ENCODE data around the gene ARL10. TPM values are rescaled to one million over a fixed set of nuclear protein-coding genes. Genes with fewer than 3 reads are reported as not detected.
A peak's percentile ranks its signal among the peaks of the same experiment; 100 is the strongest.

The ARL10 gene
- total RNA-seq, 1 experiment from 2014 or later = 5.8 TPM

DNA sequence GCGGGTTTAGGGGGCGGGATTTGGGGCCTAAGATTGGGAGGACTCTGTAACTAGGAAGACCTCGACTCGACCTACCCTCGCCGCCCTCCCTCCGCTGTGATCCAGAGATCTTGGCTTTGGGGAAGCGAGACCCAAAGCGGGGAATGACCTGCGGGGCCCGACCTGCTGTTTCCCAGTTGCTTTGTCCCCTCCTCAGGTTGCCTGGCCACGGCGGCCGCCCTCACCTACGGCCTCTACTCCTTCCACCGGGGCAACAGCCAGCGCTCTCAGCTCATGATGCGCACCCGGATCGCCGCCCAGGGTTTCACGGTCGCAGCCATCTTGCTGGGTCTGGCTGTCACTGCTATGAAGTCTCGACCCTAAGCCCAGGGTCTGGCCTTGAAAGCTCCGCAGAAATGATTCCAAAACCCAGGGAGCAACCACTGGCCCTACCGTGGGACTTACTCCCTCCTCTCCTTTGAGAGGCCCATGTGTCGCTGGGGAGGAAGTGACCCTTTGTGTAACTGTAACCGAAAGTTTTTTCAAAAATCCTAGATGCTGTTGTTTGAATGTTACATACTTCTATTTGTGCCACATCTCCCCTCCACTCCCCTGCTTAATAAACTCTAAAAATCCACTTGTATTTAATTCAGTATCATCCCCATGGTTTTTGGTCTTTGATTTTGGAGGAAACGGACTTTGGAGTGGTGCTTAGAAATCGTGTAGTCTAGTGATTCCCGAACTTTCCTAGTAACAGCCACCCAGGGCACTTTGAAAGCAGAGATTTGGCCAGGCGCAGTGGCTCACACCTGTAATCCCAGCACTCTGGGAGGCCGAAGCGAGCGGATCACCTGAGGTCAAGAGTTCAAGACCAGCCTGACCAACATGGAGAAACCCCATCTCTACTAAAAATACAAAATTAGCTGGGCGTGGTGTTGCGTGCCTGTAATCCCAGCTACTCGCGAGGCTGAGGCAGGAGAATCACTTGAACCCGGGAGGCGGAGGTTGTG lies 24.1 kb downstream of the ARL10 start:
- Histone ChIP-seq H3K9me3 (ENCODE audit: low read length) (no peaks in the 10 kb centered on the region), H3K79me2 (ENCODE audit: low read length) (peaks cover 59% of the 10 kb centered on the region), H3K4me3 (ENCODE audit: low read length) (peak overlapping the region; percentile 88), H3K9me2 (replicated peaks; ENCODE audit: insufficient read depth, low read length) (no peaks in the 10 kb centered on the region), H3K4me2 (ENCODE audit: low read depth, low read length, poor library complexity, severe bottlenecking) (peak overlapping the region; percentile 90), H3K27ac (ENCODE audit: low read length) (peak overlapping the region; percentile 80), H2AFZ (ENCODE audit: low read length) (peak overlapping the region; percentile 33; the same call in 1 of the 2 replicates), H3K4me1 (ENCODE audit: low read length) (peaks cover 25% of the 10 kb centered on the region), H3K9ac (ENCODE audit: low read length) (peak overlapping the region; percentile 89), H3K36me3 (ENCODE audit: insufficient read depth, low read length) (peaks cover 31% of the 10 kb centered on the region), H3K27me3 (ENCODE audit: low read length) (no peaks in the 10 kb centered on the region), H4K20me1 (ENCODE audit: insufficient read depth, low read depth, low read length) (peaks cover 26% of the 10 kb centered on the region)
- DNase-seq = no peak

DNA sequence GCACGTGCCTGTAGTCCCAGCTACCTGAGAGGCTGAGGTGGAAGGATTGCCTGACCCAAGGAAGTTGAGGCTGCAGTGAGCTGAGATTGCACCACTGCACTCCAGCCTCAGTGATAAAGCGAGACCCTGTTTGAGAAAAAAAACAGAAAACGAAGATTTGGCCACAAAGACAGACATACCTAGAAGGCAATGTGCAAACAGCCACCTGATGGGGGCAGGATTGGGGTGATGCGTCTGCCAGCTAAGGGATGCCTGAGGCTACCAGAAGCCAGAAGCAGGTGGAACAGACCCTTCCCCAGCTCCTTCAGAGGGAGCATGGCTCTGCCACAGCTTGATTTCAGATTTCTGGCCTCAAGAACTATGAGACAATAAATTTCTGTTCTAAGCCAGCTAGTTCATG lies 26.2 kb downstream of the ARL10 start:
- Histone ChIP-seq H3K9me2 (replicated peaks; ENCODE audit: insufficient read depth, low read length) (no peaks in the 10 kb centered on the region), H3K27ac (ENCODE audit: low read length) (no peak overlapping the region), H2AFZ (ENCODE audit: low read length) (no peak overlapping the region), H3K4me1 (ENCODE audit: low read length) (peaks cover 20% of the 10 kb centered on the region), H4K20me1 (ENCODE audit: insufficient read depth, low read depth, low read length) (peaks cover 10% of the 10 kb centered on the region), H3K9me3 (ENCODE audit: low read length) (no peaks in the 10 kb centered on the region), H3K4me2 (ENCODE audit: low read depth, low read length, poor library complexity, severe bottlenecking) (no peak overlapping the region), H3K79me2 (ENCODE audit: low read length) (peaks cover 43% of the 10 kb centered on the region), H3K27me3 (ENCODE audit: low read length) (no peaks in the 10 kb centered on the region), H3K36me3 (ENCODE audit: insufficient read depth, low read length) (peaks cover 11% of the 10 kb centered on the region), H3K9ac (ENCODE audit: low read length) (no peak overlapping the region), H3K4me3 (ENCODE audit: low read length) (no peak overlapping the region)
- no peak for DNase-seq

DNA sequence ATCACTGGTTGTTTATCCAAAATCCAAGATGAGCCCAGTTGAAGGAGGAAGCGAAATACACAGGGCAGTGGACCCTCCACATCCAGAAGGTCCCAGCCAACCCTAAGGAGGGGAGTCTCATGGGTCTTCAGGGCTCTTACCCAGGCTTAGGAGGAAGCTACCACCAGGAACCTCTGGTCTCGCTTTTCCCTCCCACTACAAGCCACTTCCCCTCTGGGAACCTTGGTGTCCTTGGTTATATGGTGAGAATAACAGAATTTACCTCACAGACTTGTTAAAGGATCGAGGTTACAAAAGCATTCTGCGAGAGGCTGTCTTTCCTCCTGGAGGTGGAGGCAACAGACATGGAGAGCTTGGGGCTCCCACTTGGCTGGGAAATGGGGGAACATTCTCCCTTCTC lies 26.7 kb downstream of the ARL10 start:
- H3K4me2 ChIP-seq (ENCODE audit: low read depth, low read length, poor library complexity, severe bottlenecking) = no peak overlapping the region
- peaks cover 6% of the 10 kb centered on the region; the same call in 1 of the 2 replicates for H3K36me3 ChIP-seq (ENCODE audit: insufficient read depth, low read length)
- DNase-seq = no peak
- peaks cover 5% of the 10 kb centered on the region for H4K20me1 ChIP-seq (ENCODE audit: insufficient read depth, low read depth, low read length)
- peaks cover 38% of the 10 kb centered on the region for H3K79me2 ChIP-seq (ENCODE audit: low read length)
- no peaks in the 10 kb centered on the region for H3K27me3 ChIP-seq (ENCODE audit: low read length)
- H3K4me1 ChIP-seq (ENCODE audit: low read length) = peaks cover 15% of the 10 kb centered on the region
- H3K9me2 ChIP-seq (replicated peaks; ENCODE audit: insufficient read depth, low read length) = no peaks in the 10 kb centered on the region
- no peak overlapping the region for H3K9ac ChIP-seq (ENCODE audit: low read length)
- no peaks in the 10 kb centered on the region for H3K9me3 ChIP-seq (ENCODE audit: low read length)
- no peak overlapping the region for H2AFZ ChIP-seq (ENCODE audit: low read length)
- H3K27ac ChIP-seq (ENCODE audit: low read length) = no peak overlapping the region
- H3K4me3 ChIP-seq (ENCODE audit: low read length) = no peak overlapping the region

DNA sequence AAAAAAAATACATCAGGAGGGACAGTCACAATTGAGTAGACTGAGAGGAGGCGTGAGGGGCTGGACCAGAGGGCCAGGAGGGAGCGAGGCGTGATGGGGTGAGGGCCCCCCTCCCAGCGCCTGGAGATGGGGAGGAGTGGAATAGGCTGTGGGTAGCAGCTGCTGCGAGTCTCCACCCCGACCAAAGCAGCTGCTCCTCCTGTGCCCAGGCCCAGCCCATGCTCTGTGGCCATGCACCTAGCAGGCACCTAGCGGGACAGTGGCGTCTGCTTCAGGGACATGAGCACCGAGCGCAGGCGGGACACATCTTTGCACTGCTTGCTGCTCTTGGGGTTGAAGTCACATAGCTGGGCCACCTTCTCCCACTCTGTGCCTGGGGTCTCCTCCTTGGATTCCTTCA lies 27.2 kb downstream of the ARL10 start:
- Histone ChIP-seq H3K27me3 (ENCODE audit: low read length) (no peaks in the 10 kb centered on the region), H3K27ac (ENCODE audit: low read length) (no peak overlapping the region), H3K4me2 (ENCODE audit: low read depth, low read length, poor library complexity, severe bottlenecking) (no peak overlapping the region), H3K36me3 (ENCODE audit: insufficient read depth, low read length) (peaks cover under 1% of the 10 kb centered on the region; the same call in 1 of the 2 replicates), H3K79me2 (ENCODE audit: low read length) (peaks cover 32% of the 10 kb centered on the region), H3K9ac (ENCODE audit: low read length) (no peak overlapping the region), H3K9me2 (replicated peaks; ENCODE audit: insufficient read depth, low read length) (no peaks in the 10 kb centered on the region), H3K4me3 (ENCODE audit: low read length) (no peak overlapping the region), H2AFZ (ENCODE audit: low read length) (no peak overlapping the region), H3K9me3 (ENCODE audit: low read length) (no peaks in the 10 kb centered on the region), H4K20me1 (ENCODE audit: insufficient read depth, low read depth, low read length) (no peaks in the 10 kb centered on the region), H3K4me1 (ENCODE audit: low read length) (peaks cover 10% of the 10 kb centered on the region)
- no peak for DNase-seq

DNA sequence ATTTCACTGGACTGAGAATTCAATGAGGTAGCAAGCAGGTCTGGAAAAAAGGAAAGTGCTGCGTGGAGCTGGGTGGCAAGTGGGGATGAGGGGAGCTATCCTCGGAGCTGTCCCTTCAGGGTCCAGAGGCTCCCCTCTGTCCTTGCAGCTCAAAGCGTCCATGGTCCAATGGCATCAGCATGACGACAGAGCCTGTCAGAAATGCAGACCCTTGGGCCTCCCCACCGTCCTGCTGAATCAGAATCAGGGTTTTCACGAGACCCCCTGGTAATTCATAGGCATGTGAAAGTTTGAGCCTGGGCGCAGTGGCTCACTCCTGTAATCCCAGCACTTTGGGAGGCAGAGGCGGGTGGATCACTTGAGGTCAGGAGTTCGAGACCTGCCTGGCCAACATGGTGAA lies 28.8 kb downstream of the ARL10 start:
- Histone ChIP-seq H4K20me1 (ENCODE audit: insufficient read depth, low read depth, low read length) (no peaks in the 10 kb centered on the region), H3K9ac (ENCODE audit: low read length) (no peak overlapping the region), H3K9me3 (ENCODE audit: low read length) (no peaks in the 10 kb centered on the region), H3K4me3 (ENCODE audit: low read length) (no peak overlapping the region), H2AFZ (ENCODE audit: low read length) (no peak overlapping the region), H3K27me3 (ENCODE audit: low read length) (no peaks in the 10 kb centered on the region), H3K4me2 (ENCODE audit: low read depth, low read length, poor library complexity, severe bottlenecking) (no peak overlapping the region), H3K9me2 (replicated peaks; ENCODE audit: insufficient read depth, low read length) (no peaks in the 10 kb centered on the region), H3K4me1 (ENCODE audit: low read length) (peaks cover 10% of the 10 kb centered on the region), H3K27ac (ENCODE audit: low read length) (no peak overlapping the region), H3K79me2 (ENCODE audit: low read length) (peaks cover 23% of the 10 kb centered on the region), H3K36me3 (ENCODE audit: insufficient read depth, low read length) (no peaks in the 10 kb centered on the region)
- DNase-seq = no peak

DNA sequence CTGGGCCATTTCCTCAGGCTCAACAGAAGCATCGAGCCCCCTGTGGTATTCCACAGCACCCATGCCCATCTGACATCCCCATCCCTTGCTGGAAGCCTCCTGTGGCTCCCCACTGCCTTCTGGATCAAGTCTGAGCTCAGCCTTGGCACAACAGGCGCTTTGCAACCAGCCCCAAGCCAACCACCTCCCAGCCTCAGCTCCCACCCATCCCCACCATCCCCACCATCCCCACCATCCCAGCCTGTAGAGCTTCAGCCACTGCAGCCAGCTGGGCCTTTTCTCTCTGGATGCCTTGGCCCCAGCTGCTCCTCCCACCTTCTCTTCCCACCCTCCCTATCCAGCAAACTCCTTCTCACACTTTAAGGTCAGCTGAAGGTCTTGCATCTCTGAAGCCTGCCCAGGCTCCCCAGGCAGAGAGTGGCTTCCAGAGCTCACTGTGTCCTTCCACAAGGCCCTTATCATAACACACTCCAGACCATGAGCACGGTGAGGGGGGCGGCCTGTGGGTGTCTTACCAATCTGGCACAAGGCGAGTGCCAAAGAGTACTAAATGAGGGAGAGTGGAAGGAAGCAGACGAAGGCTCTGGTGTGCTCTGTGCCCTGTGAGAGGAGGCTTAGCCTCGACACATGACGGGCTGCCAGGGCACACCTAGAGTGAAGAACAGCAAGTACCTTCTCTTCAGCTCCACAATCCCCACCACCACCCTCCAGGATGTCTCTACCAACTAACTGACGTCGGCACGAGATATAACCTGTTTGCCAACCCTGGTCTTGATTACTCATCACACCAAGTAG lies 29.8 kb downstream of the ARL10 start:
- no peaks in the 10 kb centered on the region for H3K9me2 ChIP-seq (replicated peaks; ENCODE audit: insufficient read depth, low read length)
- no peaks in the 10 kb centered on the region for H3K27me3 ChIP-seq (ENCODE audit: low read length)
- H3K36me3 ChIP-seq (ENCODE audit: insufficient read depth, low read length) = no peaks in the 10 kb centered on the region
- no peaks in the 10 kb centered on the region for H3K9me3 ChIP-seq (ENCODE audit: low read length)
- H4K20me1 ChIP-seq (ENCODE audit: insufficient read depth, low read depth, low read length) = no peaks in the 10 kb centered on the region
- no peak overlapping the region for H3K9ac ChIP-seq (ENCODE audit: low read length)
- no peak overlapping the region for H3K4me2 ChIP-seq (ENCODE audit: low read depth, low read length, poor library complexity, severe bottlenecking)
- DNase-seq = no peak
- H2AFZ ChIP-seq (ENCODE audit: low read length) = no peak overlapping the region
- H3K27ac ChIP-seq (ENCODE audit: low read length) = no peak overlapping the region
- peaks cover 3% of the 10 kb centered on the region; the same call in 1 of the 2 replicates for H3K4me1 ChIP-seq (ENCODE audit: low read length)
- H3K4me3 ChIP-seq (ENCODE audit: low read length) = no peak overlapping the region
- H3K79me2 ChIP-seq (ENCODE audit: low read length) = peaks cover 13% of the 10 kb centered on the region

DNA sequence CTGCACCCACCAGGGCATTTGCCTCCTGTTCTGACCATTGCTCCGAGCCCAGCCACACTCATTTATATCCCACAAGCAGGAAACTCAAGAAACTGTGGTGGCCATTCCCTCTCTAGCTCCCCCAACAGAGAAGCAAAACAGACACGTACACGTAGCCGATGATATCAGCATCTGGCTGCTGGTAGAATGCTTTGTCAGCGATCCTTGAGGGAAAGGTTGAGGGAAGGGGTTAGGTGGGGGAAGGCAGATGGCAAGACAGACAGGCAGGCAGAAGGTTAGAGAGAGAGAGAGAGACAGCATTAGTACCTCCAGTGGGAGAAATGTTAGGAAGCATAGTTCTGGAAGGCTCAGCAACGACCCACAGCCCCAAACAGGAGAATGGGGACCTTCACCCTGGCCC lies 31.0 kb downstream of the ARL10 start:
- Histone ChIP-seq H3K4me1 (ENCODE audit: low read length) (no peaks in the 10 kb centered on the region), H3K9ac (ENCODE audit: low read length) (no peak overlapping the region), H3K4me2 (ENCODE audit: low read depth, low read length, poor library complexity, severe bottlenecking) (no peak overlapping the region), H3K9me3 (ENCODE audit: low read length) (no peaks in the 10 kb centered on the region), H4K20me1 (ENCODE audit: insufficient read depth, low read depth, low read length) (no peaks in the 10 kb centered on the region), H3K4me3 (ENCODE audit: low read length) (no peak overlapping the region), H2AFZ (ENCODE audit: low read length) (no peak overlapping the region), H3K9me2 (replicated peaks; ENCODE audit: insufficient read depth, low read length) (no peaks in the 10 kb centered on the region), H3K27ac (ENCODE audit: low read length) (no peak overlapping the region), H3K27me3 (ENCODE audit: low read length) (no peaks in the 10 kb centered on the region), H3K36me3 (ENCODE audit: insufficient read depth, low read length) (no peaks in the 10 kb centered on the region), H3K79me2 (ENCODE audit: low read length) (peaks cover under 1% of the 10 kb centered on the region; the same call in 1 of the 2 replicates)
- no peak for DNase-seq

Measured in Karpas-422 (cell line).